OCI-LY1 (cell line): ENCODE results near the gene COBL.
A peak's percentile ranks its signal among the peaks of the same experiment; 100 is the strongest.

Source experiments
- H2AFZ ChIP-seq: fragments of 200-600 bp; sonication (generic), shearing (Covaris generic); 2 replicates; pipeline ENCODE4 v1.6.0; 2014; ENCODE audit warnings: antibody characterized with exemption, mild to moderate bottlenecking, low read length
- H3F3A ChIP-seq: fragments of 200-600 bp; sonication (generic), shearing (Covaris generic); 2 replicates; pipeline ENCODE4 v1.6.0; 2014; ENCODE audit warnings: mild to moderate bottlenecking, antibody characterized with exemption, low read length, moderate library complexity; ENCODE audit not compliant: insufficient read depth
- H3K27ac ChIP-seq: fragments of 200-600 bp; sonication (generic); 2 replicates; pipeline ENCODE4 v1.5.1; 2014; ENCODE audit warnings: low read length, mixed run types, mild to moderate bottlenecking, low read depth; ENCODE audit not compliant: poor library complexity, severe bottlenecking
- H3K27me3 ChIP-seq: fragments of 200-600 bp; sonication (generic); 2 replicates; pipeline ENCODE4 v1.6.0; 2014; ENCODE audit warnings: antibody characterized with exemption, mild to moderate bottlenecking, low read length, moderate library complexity; ENCODE audit not compliant: insufficient read depth
- H3K36me3 ChIP-seq: fragments of 200-600 bp; sonication (generic); 2 replicates; pipeline ENCODE4 v1.6.1; 2014; ENCODE audit warnings: mild to moderate bottlenecking, antibody characterized with exemption, low read length, moderate library complexity, mixed read lengths; ENCODE audit not compliant: insufficient read depth
- H3K4me1 ChIP-seq: fragments of 200-600 bp; sonication (generic); 2 replicates; pipeline ENCODE4 v1.5.1; 2014; ENCODE audit warnings: mild to moderate bottlenecking, low read length, moderate library complexity; ENCODE audit not compliant: insufficient read depth, severe bottlenecking
- H3K4me2 ChIP-seq: fragments of 200-600 bp; sonication (generic), shearing (Covaris generic); 2 replicates; pipeline ENCODE4 v1.6.1; 2014; ENCODE audit warnings: low read length
- H3K4me3 ChIP-seq: fragments of 200-600 bp; sonication (generic); 2 replicates; pipeline ENCODE4 v1.5.1; 2014; ENCODE audit warnings: low read length, low read depth, mild to moderate bottlenecking, mixed read lengths; ENCODE audit not compliant: poor library complexity, severe bottlenecking
- H3K79me2 ChIP-seq: fragments of 200-600 bp; shearing (Covaris generic); 2 replicates; pipeline ENCODE4 v1.6.1; 2016; ENCODE audit warnings: mixed run types, low read length, mixed read lengths; ENCODE audit not compliant: insufficient read depth
- H3K9ac ChIP-seq: fragments of 200-600 bp; sonication (generic), shearing (Covaris generic); 2 replicates; pipeline ENCODE4 v1.6.1; 2014; ENCODE audit warnings: mild to moderate bottlenecking, low read length, mixed read lengths
- H3K9me2 ChIP-seq: fragments of 200-600 bp; sonication (generic), shearing (Covaris generic); 2 replicates; pipeline ENCODE4 v1.6.1; 2014; ENCODE audit warnings: low read depth, mild to moderate bottlenecking, low read length, mixed read lengths
- H3K9me3 ChIP-seq: fragments of 200-600 bp; shearing (Covaris generic); 2 replicates; pipeline ENCODE4 v1.6.1; 2014; ENCODE audit warnings: low read length, mixed read lengths
- H4K20me1 ChIP-seq: fragments of 200-600 bp; sonication (generic), shearing (Covaris generic); 2 replicates; pipeline ENCODE4 v1.6.0; 2016; ENCODE audit warnings: mild to moderate bottlenecking, low read length; ENCODE audit not compliant: insufficient read depth
- EZH2 ChIP-seq: fragments of 200-600 bp; sonication (generic), shearing (Covaris generic); IDR thresholded peaks from 2 replicates; pipeline ENCODE4 v1.8.0; 2017; ENCODE audit warnings: borderline replicate concordance, mixed run types, mild to moderate bottlenecking, antibody characterized with exemption, low read length, moderate library complexity, mixed read lengths
- TF ChIP-seq, protein P1 (sequence below): fragments of 200-600 bp; sonication (generic), shearing (Covaris generic); IDR thresholded peaks from 2 replicates; pipeline ENCODE4 v1.5.1; 2017; ENCODE audit warnings: mild to moderate bottlenecking, antibody characterized with exemption, low read length, moderate library complexity, mixed read lengths

The COBL gene

DNA sequence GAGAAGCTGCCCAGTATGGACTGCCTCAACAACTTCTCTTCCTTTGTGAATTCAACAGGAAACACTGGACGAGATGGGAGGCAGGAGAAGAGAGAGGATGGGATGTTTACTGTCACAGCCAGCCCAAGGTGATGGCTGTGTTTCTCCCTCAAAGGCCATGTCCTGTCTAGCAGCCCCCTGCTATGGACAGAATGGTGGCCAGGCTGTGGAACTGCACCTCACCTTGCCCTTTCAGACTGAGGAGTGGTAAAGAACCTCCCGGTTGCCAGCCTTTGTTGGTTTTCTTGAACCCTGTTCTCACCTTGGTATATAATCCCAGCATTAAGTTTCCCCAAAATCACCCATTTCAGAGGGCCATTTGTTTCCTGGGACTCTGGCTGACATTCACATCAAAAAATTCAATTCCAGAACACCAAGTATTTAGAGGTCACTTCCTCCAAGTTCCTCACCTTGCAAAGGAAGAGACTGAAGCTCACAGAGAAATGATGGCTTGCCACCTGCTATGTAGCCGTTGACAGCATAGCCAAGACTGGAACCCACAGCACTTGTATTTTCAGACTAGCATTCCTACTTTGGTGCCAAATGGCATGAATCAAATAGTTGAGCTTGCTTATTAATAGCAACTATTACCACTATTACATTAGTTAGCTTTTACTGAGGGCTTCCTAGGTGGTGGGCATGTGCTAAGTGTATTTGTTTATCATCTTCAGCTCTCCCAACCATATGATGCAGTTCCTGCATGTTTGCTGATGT, 309.9 kb downstream of the COBL start:
- no peak overlapping the region for H3K4me2 ChIP-seq
- H3K79me2 ChIP-seq = no peaks in the 10 kb centered on the region
- H3K36me3 ChIP-seq = no peaks in the 10 kb centered on the region
- H3K9ac ChIP-seq = no peak overlapping the region
- no peak overlapping the region for H3K4me3 ChIP-seq
- no peak overlapping the region for H2AFZ ChIP-seq
- H4K20me1 ChIP-seq = no peaks in the 10 kb centered on the region
- no peaks in the 10 kb centered on the region for H3K9me2 ChIP-seq
- H3K9me3 ChIP-seq = no peaks in the 10 kb centered on the region
- H3K4me1 ChIP-seq = no peaks in the 10 kb centered on the region
- no peaks in the 10 kb centered on the region for H3K27me3 ChIP-seq
- no peaks in the 10 kb centered on the region for H3F3A ChIP-seq
- no peak for TF ChIP-seq EZH2
- TF ChIP-seq, protein P1, sequence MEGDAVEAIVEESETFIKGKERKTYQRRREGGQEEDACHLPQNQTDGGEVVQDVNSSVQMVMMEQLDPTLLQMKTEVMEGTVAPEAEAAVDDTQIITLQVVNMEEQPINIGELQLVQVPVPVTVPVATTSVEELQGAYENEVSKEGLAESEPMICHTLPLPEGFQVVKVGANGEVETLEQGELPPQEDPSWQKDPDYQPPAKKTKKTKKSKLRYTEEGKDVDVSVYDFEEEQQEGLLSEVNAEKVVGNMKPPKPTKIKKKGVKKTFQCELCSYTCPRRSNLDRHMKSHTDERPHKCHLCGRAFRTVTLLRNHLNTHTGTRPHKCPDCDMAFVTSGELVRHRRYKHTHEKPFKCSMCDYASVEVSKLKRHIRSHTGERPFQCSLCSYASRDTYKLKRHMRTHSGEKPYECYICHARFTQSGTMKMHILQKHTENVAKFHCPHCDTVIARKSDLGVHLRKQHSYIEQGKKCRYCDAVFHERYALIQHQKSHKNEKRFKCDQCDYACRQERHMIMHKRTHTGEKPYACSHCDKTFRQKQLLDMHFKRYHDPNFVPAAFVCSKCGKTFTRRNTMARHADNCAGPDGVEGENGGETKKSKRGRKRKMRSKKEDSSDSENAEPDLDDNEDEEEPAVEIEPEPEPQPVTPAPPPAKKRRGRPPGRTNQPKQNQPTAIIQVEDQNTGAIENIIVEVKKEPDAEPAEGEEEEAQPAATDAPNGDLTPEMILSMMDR = no peak
- H3K27ac ChIP-seq = no peak overlapping the region

DNA sequence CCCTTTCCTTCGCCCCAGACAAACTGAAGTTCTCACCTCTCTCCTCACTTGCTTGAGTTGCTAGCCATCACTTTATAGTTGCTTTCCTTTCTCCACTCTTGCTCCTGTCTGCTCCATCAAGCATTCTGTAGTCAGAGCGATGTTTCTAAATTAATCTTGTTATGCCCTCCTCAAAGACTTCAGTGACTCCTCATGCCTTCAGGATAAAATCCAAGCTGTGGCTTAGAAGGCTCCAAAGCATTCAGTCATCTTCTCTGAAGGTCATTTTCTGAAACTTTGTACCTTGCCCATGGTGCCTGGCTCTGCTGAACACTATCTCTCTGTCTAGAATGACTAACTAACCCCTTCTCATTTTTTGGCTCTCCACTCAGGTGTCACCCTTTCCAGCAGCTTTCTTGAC, 311.5 kb downstream of the COBL start:
- TF ChIP-seq, protein P1 = no peak
- no peak for TF ChIP-seq EZH2
- no peaks in the 10 kb centered on the region for H4K20me1 ChIP-seq
- H3K4me1 ChIP-seq = no peaks in the 10 kb centered on the region
- H3K9me3 ChIP-seq = no peaks in the 10 kb centered on the region
- H3K27ac ChIP-seq = no peak overlapping the region
- H3K4me3 ChIP-seq = no peak overlapping the region
- no peaks in the 10 kb centered on the region for H3F3A ChIP-seq
- no peaks in the 10 kb centered on the region for H3K79me2 ChIP-seq
- no peaks in the 10 kb centered on the region for H3K27me3 ChIP-seq
- H3K36me3 ChIP-seq = no peaks in the 10 kb centered on the region
- no peak overlapping the region for H3K4me2 ChIP-seq
- H3K9me2 ChIP-seq = no peaks in the 10 kb centered on the region
- no peak overlapping the region for H3K9ac ChIP-seq
- no peak overlapping the region for H2AFZ ChIP-seq

DNA sequence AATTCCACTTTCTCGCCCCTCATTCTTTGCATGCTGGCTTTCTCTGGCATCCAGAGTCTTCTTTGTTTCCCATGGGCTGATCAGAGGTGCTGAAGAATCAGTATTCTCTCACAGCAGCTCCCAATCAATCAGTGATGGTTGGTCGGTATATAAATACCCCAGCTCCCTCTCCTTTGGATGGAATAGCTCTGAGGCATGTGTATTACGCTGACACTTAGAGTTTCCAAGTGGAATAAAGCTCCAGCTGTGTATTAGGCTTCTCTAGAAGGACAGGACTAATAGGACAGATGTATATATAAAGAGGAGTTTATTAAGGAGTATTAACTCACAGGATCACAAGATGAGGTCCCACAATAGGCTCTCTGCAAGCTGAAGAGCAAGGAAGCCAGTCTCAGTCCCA, 315.7 kb downstream of the COBL start:
- H3K27me3 ChIP-seq = no peaks in the 10 kb centered on the region
- no peak overlapping the region for H3K4me2 ChIP-seq
- H3K4me1 ChIP-seq = no peaks in the 10 kb centered on the region
- H3F3A ChIP-seq = no peaks in the 10 kb centered on the region
- H3K9me3 ChIP-seq = no peaks in the 10 kb centered on the region
- no peak overlapping the region for H2AFZ ChIP-seq
- TF ChIP-seq, protein P1 = peak; percentile 33; the same call in 1 of the 2 replicates
- no peak for TF ChIP-seq EZH2
- no peak overlapping the region for H3K27ac ChIP-seq
- H3K79me2 ChIP-seq = no peaks in the 10 kb centered on the region
- H4K20me1 ChIP-seq = no peaks in the 10 kb centered on the region
- H3K4me3 ChIP-seq = no peak overlapping the region
- H3K9ac ChIP-seq = no peak overlapping the region
- no peaks in the 10 kb centered on the region for H3K36me3 ChIP-seq
- H3K9me2 ChIP-seq = peaks cover 5% of the 10 kb centered on the region; the same call in 1 of the 2 replicates
